Hematopoietic multipotent progenitor cell treated with erythropoietin and hydrocortisone succinate and interleukin-3 and kit ligand, for 15 days (in vitro differentiated cells): ENCODE results near the gene C3orf70.
"Not testable (repeated sequence)": the region's sequence is repeated elsewhere in the genome, so short reads cannot be mapped to it uniquely, and the experiment has no call there.

ENCODE experiments used
- DNase-seq: peaks from one replicate; pipeline ENCODE4 v3.0.0-alpha.2; 2015; ENCODE audit warnings: low spot score

Gene C3orf70

GRCh38 chr3:185151101-185151963 lies 1.5 kb downstream of the C3orf70 start:
- no peak for DNase-seq

DNA sequence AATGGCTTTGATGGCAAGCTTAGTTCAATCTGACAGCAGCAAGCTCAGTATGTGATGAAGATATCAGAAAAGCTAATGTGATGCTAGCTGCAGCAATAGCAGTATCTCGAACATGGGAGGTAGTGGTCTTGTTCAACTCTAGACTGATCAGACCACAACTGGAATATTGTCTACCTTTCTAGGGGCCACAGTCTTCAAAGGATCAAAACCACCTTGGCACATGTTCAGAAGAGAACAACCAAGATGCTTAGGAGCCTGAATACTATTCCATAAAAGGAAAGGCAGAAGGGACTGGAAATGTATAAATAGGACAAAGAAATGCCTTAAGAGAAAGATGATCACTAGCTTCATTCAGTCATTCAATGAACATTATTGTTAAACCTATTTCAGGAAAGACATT lies 2.3 kb downstream of the C3orf70 start:
- no peak for DNase-seq

- no peak for DNase-seq
These were observed 3.3 kb downstream of the C3orf70 start for GRCh38 chr3:185149591-185149990.

DNA sequence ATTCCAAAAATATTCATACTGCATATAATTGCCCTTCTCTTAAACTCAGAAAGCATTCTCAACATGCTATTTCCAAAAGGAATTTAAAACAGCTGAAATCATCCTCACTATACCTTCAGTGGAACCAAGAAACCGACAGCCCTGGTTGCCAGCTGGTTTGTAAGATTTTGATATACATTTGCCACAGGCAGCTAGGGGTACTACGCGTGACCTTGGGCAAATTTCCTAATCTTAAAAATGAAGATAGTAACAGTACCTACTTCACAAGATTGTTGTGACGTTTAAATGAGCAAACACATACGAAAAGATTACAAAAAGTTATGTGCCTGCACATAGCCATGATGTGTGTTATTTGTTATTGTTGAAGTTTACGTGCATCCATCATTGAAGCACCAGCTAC lies 7.3 kb downstream of the C3orf70 start:
- no peak for DNase-seq

DNA sequence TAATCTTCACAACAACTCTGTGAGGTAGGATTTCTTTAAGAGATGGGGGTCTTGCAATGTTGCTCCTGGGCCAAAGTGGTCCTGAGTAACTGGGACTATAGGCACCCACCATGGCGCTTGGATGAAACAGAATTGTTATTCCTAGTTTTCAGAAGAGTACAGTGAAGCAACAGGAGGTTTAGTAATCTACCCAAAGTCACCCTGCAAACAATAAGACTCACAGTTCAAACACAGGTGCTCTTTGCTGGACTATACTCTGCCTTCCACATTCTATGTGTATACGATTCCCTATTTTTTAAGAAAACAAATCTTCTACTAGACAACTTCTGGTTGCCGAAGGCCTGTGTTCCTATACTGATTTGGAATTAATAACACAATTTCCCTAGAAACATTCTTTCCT lies 8.1 kb downstream of the C3orf70 start:
- no peak for DNase-seq

GRCh38 chr3:185137821-185138220 lies 15.0 kb downstream of the C3orf70 start:
- DNase-seq = no peak

- no peak for DNase-seq
These were observed 18.4 kb downstream of the C3orf70 start for GRCh38 chr3:185134509-185134908.

DNA sequence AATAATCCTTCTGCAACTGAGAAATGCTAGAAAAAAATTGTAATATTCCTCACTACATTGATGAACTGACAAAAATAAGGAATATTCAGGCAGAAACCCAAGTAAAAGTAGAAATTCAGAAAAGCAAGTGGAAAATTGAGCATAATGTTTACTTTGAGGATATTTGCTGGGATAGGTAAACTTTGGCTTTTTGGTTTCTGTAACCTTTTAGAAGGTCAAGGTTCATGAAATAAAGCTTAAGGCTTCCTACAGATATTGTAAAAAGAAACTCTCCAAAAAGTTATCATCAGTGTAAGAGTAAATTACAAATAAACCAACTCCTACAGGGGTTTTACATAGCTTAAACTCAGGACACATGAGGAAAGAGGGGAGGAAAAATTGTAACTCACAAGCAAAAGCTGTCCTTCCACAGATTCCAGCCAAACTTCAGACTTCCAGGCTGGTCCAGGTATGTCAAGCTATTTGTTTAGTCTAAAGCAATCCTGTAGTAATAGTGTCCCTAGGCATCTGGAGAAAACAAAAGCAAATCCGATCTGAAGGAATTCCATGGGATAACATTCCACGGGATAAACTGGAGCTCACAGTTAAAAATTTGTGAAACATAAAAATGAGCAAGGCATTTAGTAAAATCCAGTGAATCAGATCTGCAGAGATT lies 21.1 kb downstream of the C3orf70 start:
- no peak for DNase-seq

DNA sequence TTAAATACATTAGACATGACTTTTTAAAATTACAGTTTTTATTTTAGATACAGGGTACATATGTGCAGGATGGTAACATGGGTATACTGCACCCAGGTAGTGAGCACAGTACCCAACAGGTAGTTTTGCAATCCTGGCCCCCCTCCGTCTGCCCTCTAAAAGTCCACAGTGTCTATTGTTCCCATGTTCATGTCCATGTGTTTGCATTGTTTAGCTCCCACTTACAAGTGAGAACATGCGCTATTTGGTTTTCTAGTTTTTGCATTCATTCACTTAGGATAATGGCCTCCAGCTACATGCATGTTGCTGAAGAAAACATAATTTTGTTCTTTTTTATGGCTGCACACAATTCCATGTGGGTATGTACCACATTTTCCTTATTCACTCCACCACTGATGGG lies 23.8 kb downstream of the C3orf70 start:
- no peak for DNase-seq

DNA sequence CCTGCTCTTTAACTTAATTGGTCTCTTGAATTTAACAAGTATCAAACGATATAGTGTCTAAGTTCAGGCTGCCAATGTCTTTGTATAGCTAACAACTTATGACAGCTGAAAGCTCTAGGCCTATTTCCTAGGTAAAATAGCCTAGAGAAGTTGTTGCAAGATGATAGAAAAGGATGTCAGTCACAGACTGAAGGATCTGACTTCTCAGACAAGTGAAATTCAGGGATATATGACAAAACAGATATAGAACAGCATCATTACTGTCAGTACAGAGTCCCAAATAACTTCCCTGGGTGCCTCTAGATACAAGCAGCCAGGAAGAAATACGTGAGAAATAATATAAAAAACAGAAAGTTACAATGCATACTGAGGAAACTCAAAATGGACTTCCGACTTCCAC lies 26.7 kb downstream of the C3orf70 start:
- no peak for DNase-seq

- DNase-seq = no peak
These were observed 32.7 kb downstream of the C3orf70 start for GRCh38 chr3:185120126-185120525.

GRCh38 chr3:185115371-185115770 lies 37.5 kb downstream of the C3orf70 start:
- DNase-seq = no peak

DNA sequence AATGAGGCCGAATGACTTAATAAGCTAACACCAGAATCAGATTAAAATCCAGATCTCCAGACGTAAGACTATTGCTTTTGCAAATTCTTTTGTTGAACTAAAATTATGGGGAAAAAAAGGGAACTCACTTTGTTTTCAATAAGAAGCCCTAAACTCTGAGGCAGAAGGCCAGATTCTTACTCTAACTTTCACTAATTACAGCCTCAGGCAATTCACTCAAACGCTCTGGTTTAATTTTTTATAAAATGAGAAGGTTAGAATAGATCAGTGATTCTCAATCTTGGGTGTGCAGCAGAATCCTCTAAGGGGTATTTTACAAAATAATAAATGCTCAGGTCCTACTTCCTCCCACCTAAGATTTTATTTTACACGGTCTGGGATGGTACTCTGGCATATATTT lies 38.1 kb downstream of the C3orf70 start:
- no peak for DNase-seq

GRCh38 chr3:185112186-185112585 lies 40.7 kb downstream of the C3orf70 start:
- DNase-seq = no peak

DNA sequence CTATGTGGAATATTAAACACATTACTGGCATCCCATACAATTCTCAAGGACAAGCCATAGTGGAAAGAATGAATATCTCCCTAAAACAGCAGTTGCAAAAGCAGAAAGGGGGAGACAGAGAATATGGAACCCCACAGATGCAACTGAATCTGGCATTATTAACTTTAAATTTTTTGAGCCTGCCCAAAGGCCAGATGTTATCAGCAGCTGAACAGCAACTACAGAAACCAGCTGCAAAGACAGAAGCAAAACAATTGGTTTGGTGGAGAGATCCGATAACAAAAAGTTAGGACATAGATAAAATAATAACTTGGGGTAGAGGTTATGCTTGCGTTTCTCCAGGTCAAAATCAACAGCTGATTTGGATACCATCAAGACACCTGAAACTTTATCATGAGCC lies 43.8 kb downstream of the C3orf70 start:
- not testable (repeated sequence) for DNase-seq

DNA sequence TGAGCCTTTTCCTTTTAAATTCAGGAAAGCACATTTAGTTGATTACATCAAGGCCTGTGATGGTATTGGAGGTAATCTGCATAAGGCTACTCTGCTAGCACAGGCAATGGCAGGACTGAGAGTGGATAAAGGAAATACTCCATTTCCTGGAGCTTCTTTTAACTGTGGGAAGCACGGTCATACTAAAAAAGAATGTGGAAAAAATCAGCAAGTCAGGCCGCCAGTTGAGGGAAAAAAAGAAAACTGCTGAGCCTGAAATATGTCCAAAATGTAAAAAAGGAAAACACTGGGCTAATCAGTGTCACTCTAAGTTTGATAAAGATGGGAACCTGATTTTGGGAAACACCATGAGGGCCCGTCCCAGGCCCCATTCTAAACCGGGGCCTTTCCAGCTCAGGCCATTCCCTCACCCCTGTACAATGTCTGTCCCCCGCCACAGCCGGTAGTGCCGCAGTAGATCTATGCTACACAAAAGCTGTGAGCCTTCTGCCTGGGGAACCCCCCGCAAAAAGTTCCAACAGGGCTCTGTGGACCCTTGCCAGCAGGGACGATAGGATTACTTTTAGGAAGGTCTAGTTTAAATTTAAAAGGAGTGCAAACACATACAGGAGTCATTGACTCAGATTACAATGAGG lies 46.5 kb downstream of the C3orf70 start:
- DNase-seq = not testable (repeated sequence)

- no peak for DNase-seq
These were observed 49.3 kb downstream of the C3orf70 start for GRCh38 chr3:185103359-185104127.

DNA sequence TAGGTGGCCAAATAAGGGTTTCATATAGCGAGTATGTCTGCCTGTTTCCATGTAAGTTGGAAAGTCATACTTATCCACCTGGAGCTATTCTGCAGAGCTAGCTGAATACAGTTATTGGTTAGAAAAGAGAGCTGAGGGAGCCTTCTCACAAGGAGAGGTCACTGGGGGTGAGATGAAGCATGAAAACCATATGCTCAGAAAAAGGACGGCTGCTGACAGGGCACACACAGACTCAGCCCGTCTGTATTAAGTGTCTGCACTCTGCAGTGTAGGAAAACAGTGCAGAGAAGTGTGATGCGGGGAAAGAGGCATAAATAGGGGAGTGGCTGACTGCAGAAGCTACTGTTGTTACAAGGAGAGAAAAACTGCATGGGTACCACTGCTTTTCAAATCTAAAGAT lies 58.2 kb downstream of the C3orf70 start:
- DNase-seq = no peak

GRCh38 chr3:185093116-185093515 lies 59.7 kb downstream of the C3orf70 start:
- no peak for DNase-seq

DNA sequence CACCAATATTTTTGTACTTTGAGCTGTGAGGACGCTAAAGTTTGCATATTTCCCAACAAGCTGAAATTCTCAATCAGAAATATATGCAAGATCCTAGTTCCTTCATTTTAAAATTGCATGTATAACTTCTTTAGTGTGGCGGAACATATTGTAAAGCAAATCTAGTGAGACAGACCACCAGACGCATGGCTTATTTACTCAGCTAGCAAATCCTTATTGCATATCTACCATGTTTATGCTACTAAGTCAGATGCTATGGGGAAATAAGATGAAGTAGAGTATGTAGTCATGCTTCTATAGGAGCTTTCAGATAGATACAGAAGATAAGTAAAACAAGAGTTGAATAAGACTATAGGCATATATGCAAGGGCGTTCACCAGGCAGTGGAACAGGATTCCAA lies 62.0 kb downstream of the C3orf70 start:
- DNase-seq = no peak

- no peak for DNase-seq
These were observed 63.1 kb downstream of the C3orf70 start for GRCh38 chr3:185089751-185090150.

DNA sequence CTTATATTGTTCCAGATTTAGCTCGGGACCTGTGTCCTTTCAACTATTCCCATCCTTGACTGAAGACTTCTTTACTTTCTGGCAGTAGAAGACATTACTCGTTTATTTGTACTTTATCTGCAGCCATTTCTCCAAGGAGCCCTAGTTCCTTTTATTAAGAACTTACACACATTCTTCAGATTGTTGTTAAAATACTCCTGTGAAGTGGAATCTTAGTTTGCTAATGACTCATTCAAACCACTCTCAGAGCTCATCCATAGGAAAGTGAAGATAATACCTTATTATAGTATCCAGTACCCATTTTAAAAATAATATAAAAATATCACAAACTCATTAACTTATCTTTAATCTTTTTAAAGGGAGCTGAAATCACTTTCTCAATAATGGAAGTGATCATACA lies 63.5 kb downstream of the C3orf70 start:
- no peak for DNase-seq
